RWPE2 (cell line): ENCODE results near the gene FSTL5.

Experiments used
- ATAC-seq: fragments of 200-7000 bp; cut with Tn5 transposase; 3 replicates; pipeline ENCODE4 v1.9.1; 2021; ENCODE audit warnings: low read depth
- DNase-seq: peaks from one replicate; pipeline ENCODE4 v3.0.0-alpha.2; 2020; ENCODE audit warnings: low spot score
- H3K27ac ChIP-seq: fragments of 450-650 bp; 2 replicates; pipeline ENCODE4 v1.5.1; 2017; ENCODE audit warnings: mild to moderate bottlenecking; ENCODE audit not compliant: poor library complexity, severe bottlenecking
- H3K27me3 ChIP-seq: fragments of 250-450 bp; sonication (Bioruptor Pico); 2 replicates; pipeline ENCODE4 v1.5.1; 2021; ENCODE audit warnings: mild to moderate bottlenecking, moderate library complexity; ENCODE audit not compliant: insufficient read depth, poor library complexity, severe bottlenecking
- H3K36me3 ChIP-seq: fragments of 250-450 bp; sonication (Bioruptor Pico); 2 replicates; pipeline ENCODE4 v1.5.1; 2020; ENCODE audit warnings: low read depth, mild to moderate bottlenecking, moderate library complexity
- H3K4me1 ChIP-seq: fragments of 250-450 bp; sonication (Bioruptor Pico); 2 replicates; pipeline ENCODE4 v1.5.1; 2021; ENCODE audit warnings: mild to moderate bottlenecking, moderate library complexity; ENCODE audit not compliant: insufficient read depth, poor library complexity, severe bottlenecking
- H3K4me3 ChIP-seq: fragments of 250-450 bp; sonication (Bioruptor Pico); 2 replicates; pipeline ENCODE4 v1.5.1; 2021; ENCODE audit warnings: mild to moderate bottlenecking, moderate library complexity; ENCODE audit not compliant: severe bottlenecking
- H3K9me3 ChIP-seq: fragments of 250-450 bp; sonication (Bioruptor Pico); 2 replicates; pipeline ENCODE4 v1.5.1; 2021; ENCODE audit warnings: mild to moderate bottlenecking, moderate library complexity; ENCODE audit not compliant: severe bottlenecking
- TF ChIP-seq, protein P1 (sequence below): fragments of 450-650 bp; IDR thresholded peaks from one replicate; pipeline ENCODE4 v1.5.1; 2017; ENCODE audit warnings: mild to moderate bottlenecking, moderate library complexity; ENCODE audit not compliant: poor library complexity, severe bottlenecking

The FSTL5 gene

DNA sequence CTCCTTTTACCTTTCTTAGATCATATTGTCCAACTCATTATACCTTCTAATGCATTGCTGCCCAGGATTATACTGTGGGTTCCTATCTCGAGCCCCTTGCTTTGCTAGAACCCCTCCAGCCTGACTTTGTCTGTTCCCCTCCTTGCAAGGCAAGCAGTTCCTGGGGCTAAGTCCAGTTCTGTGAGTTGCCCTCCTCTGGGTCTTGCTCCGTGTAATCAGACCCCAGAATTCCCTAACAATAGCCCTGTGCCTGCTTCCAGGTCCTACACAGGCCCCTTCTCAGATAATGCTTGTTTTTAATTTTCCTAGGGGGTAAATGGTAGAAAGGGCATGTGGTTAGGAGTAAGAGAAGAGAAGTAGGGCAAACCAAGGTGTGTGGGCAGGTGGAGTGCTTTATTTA is 145.9 kb downstream of the FSTL5 start:
- Histone ChIP-seq H3K36me3 (no peaks in the 10 kb centered on the region), H3K27ac (no peak overlapping the region), H3K27me3 (no peaks in the 10 kb centered on the region), H3K4me1 (no peaks in the 10 kb centered on the region), H3K9me3 (no peaks in the 10 kb centered on the region), H3K4me3 (no peak overlapping the region)
- TF ChIP-seq, protein P1, sequence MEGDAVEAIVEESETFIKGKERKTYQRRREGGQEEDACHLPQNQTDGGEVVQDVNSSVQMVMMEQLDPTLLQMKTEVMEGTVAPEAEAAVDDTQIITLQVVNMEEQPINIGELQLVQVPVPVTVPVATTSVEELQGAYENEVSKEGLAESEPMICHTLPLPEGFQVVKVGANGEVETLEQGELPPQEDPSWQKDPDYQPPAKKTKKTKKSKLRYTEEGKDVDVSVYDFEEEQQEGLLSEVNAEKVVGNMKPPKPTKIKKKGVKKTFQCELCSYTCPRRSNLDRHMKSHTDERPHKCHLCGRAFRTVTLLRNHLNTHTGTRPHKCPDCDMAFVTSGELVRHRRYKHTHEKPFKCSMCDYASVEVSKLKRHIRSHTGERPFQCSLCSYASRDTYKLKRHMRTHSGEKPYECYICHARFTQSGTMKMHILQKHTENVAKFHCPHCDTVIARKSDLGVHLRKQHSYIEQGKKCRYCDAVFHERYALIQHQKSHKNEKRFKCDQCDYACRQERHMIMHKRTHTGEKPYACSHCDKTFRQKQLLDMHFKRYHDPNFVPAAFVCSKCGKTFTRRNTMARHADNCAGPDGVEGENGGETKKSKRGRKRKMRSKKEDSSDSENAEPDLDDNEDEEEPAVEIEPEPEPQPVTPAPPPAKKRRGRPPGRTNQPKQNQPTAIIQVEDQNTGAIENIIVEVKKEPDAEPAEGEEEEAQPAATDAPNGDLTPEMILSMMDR: no peak
- ATAC-seq: no peak
- DNase-seq: no peak

DNA sequence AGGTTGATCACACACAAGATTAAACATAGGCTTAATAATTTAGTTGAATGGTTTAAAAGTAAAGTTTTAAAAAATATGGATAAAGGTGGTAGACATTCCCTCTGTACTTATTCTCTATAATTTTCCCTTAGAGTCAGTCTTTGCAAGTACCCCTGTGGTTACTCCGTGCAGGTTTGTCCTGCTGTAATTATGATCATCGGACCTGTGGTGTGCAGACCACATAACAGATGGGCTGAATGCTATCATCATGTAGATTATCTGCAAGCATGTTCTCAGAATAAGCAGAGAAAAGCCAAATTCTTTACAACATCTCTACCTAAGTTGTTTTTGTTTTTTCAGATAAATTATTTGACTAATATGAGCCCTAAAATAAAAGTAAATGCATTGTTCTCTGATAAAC is 146.8 kb downstream of the FSTL5 start:
- Histone ChIP-seq H3K9me3 (no peaks in the 10 kb centered on the region), H3K4me3 (no peak overlapping the region), H3K4me1 (no peaks in the 10 kb centered on the region), H3K36me3 (no peaks in the 10 kb centered on the region), H3K27ac (no peak overlapping the region), H3K27me3 (no peaks in the 10 kb centered on the region)
- TF ChIP-seq, protein P1: no peak
- DNase-seq: no peak
- ATAC-seq: no peak

DNA sequence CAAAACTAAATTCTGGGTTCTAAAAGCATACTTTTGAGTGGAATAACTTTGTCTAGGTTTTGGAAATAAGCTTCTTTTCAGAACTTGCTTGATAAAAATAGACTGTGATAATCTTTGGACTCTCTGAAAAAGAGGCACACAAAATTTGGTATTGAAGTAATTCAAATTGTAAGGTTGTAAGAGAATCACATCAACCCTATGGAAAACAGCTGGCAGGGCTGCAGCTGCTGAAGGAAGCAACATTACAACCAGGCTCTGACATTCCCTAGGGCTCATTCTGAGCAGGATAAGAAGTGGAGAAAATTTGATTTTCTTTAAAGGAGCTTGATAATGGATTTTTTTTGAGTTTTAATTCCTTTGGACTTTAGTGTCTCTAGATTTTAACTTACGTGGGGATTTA is 147.6 kb downstream of the FSTL5 start:
- no peaks in the 10 kb centered on the region for H3K27me3 ChIP-seq

DNA sequence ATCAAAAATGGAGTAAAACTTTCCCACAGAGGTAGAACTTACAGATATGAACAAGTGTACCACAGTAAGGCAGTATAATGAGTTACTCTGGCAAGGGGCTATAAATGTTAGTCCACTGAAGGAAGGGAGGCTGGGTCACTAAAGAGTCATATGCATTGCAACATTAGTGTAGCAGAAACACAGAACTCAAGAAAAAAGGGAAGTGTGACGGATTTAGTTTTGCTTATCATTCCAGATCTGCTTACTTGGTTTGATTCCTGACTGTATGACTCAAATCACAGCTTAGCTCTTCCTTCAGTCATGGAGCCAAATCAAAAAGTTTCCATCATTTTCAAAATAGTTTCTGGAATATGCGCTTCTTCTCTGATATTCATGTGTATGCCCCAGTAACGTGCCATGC is 148.7 kb downstream of the FSTL5 start:
- no peaks in the 10 kb centered on the region for H3K9me3 ChIP-seq
- no peaks in the 10 kb centered on the region for H3K36me3 ChIP-seq
- TF ChIP-seq, protein P1: no peak
- H3K4me1 ChIP-seq: no peaks in the 10 kb centered on the region
- no peak for ATAC-seq
- no peak for DNase-seq
- no peak overlapping the region for H3K4me3 ChIP-seq
- H3K27ac ChIP-seq: no peak overlapping the region
- H3K27me3 ChIP-seq: no peaks in the 10 kb centered on the region

More for the DNA sequence above, 147.6 kb downstream of the FSTL5 start:
- no peak overlapping the region for H3K27ac ChIP-seq
- TF ChIP-seq, protein P1: no peak
- H3K9me3 ChIP-seq: no peaks in the 10 kb centered on the region
- DNase-seq (no peak), ATAC-seq (no peak)
- H3K36me3 ChIP-seq: no peaks in the 10 kb centered on the region
- H3K4me3 ChIP-seq: no peak overlapping the region
- H3K4me1 ChIP-seq: no peaks in the 10 kb centered on the region

DNA sequence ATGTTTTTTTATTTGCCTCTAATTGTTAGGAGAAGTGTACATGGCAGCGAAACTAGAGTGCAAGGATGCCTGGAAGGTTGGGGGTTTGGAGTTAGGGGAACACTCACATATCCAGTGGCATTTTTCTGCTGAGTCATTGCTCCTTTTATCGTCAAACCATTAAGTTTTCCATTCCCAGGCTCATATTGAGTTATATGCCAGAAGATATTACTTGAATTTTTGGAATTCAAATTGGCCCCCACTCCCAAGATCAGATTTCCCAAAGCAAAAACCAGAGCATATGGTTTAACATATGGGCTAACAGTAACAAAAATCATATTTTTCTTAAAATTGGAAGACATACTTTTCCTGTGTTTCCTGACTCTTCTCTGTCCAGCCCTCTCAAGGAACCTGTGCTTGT is 152.7 kb downstream of the FSTL5 start:
- no peaks in the 10 kb centered on the region for H3K36me3 ChIP-seq
- no peak for ATAC-seq
- TF ChIP-seq, protein P1: no peak
- no peaks in the 10 kb centered on the region for H3K9me3 ChIP-seq
- H3K27ac ChIP-seq: no peak overlapping the region
- H3K4me3 ChIP-seq: no peak overlapping the region
- no peaks in the 10 kb centered on the region for H3K4me1 ChIP-seq
- no peak for DNase-seq
- H3K27me3 ChIP-seq: no peaks in the 10 kb centered on the region
